ENCODE results near the gene SH2D3A.
A peak's percentile ranks its signal among the peaks of the same experiment; 100 is the strongest.

Gene SH2D3A

DNA sequence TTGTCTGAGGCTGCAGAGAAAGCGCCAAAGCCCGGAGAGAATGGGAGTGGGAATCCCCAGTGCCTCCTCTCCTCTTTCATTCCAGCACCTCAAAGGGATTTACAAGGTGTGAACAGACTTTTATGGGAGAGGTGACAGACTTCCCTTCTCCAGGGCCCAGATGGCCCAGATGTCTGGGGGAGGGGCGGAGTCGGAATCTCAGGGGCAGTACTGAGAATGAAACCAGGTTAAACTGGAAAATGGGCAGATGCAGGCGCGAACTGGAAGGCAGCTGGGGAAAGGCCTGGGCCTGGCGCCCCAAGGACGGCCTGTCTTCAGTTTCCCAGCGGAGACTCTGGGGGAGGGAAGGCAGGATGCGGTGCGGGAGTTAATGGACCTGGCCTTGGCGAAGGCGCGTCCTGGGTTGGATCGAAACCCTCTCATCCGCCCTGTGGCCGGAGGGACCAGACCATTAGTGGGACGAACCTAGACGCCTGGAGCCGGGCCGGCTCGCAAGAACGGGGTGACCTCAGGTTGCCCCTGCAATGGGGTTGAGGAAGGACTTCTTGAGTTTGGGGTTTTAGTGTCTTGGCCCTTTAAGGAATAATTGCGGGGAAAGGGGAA lies 28.3 kb downstream of the SH2D3A start:
- FAIRE-seq: no peak
- no peak for DNase-seq (ENCODE audit: insufficient read length, low spot score)

GRCh38 chr19:6737873-6738786 lies 29.1 kb downstream of the SH2D3A start:
- FAIRE-seq (peak; percentile 100), DNase-seq (ENCODE audit: insufficient read length, low spot score) (peak; percentile 69)

GRCh38 chr19:6737284-6737872 lies 29.9 kb downstream of the SH2D3A start, which contains the start of gene GPR108:
GPR108 (minus strand) TSS chr19:6737580; CDS start chr19:6737576, 4 bp downstream.
- DNase-seq (ENCODE audit: insufficient read length, low spot score) (peak; percentile 96), FAIRE-seq (no peak)

GRCh38 chr19:6736917-6737283 lies 30.3 kb downstream of the SH2D3A start:
- DNase-seq (ENCODE audit: insufficient read length, low spot score) (no peak), FAIRE-seq (no peak)

DNA sequence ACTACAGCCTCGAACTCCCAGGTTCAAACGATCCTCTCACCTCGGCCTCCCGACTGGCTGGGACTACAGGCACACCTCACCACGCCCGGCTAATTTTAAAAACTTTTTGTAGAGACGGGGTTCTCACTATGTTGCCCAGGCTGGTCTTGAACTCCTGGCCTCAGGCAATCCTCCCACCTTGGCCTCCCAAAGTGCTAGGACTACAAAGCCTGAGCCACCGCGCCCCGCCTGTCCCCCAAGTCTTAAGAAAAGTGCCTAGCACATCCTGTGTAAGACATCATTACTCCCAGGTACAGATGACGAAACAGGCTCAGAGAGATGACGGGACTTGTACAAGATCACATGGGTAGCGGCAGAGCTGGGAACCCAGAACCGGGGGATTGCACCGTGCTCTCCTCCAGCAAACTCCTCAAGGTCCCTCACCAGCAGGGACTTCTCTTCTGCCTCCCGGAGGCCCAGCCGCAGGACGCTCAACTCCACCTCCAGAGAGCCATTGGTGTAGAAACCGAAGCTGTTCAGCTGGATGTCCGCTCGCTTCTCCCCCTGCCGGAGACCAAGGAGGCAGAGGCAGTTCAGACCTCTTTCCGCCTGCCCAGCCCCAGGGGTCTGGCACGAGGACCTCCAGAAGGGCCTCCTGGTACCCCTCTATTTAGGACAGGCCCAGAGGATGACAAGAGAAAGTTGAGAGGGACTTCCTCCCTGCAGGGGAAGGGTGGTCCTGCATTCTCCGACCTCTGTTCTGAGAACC lies 30.9 kb downstream of the SH2D3A start:
- FAIRE-seq: peak; percentile 92
- peak; percentile 87 for DNase-seq (ENCODE audit: insufficient read length, low spot score)

GRCh38 chr19:6735181-6735911 lies 31.9 kb downstream of the SH2D3A start:
- FAIRE-seq (no peak), DNase-seq (ENCODE audit: insufficient read length, low spot score) (no peak)

GRCh38 chr19:6734096-6734696 lies 33.0 kb downstream of the SH2D3A start:
- no peak for DNase-seq (ENCODE audit: insufficient read length, low spot score)
- no peak for FAIRE-seq

DNA sequence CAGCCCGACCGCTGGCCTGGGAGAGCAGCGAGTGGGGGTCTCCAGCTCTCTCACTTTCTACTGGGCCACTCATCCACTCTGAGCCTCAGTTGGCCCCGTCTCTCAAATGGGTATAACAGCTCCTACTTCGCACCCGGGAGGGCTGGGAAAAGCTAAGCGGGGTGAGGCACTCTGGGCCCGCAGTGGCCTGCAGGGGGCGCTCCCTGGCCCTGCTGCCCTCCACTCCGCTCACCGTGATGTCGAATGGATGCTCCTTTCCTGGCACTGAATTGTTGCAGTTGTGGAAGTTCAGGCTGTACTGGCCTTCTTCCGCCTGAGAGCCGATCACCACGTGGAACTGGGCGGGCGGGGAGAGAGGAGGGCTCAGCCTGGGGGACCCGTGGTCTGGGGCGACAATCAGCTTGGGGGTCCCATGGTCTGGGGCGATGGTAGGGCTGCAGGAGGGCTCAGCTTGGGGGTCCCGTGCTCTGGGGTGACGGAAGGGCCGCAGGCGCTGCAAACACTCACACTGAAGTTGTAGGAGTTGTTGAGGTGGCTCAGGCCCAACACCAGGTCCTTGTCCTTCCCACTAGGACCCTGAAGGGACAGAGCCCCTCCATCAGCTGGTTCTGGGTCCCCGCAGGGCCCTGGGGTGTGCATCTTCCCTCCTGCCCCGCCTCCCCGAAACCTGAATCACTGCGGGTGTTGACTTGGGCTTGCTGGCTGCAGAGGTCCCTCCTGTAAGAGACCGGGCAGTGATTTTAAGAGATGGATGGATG lies 33.7 kb downstream of the SH2D3A start:
- DNase-seq (ENCODE audit: insufficient read length, low spot score) (no peak), FAIRE-seq (no peak)

DNA sequence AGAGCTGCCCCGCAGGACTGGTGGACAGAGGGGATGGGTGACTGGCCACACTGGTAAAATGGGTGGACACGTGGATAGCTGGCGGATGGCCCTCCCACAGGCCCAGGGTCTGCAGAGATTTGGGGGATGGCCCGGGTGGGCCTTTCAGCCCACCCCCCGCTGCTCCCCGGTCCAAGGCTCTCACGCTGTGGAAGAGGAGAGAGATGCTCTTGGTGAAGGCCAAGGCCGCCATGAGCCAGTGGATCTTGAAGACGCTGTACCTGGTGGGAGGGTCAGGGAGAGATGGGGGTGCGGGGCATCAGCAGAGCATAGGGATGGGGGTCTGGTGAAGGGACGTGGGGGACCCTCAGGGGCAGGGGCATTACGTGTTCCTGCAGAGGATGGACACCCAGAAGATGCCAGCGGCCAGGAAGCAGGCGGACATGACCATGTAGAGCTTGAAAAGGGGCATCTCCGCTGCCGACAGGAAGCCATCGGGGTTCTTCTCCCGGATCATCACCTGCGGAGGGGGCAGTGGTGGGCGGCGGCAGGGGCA lies 34.4 kb downstream of the SH2D3A start:
- DNase-seq (ENCODE audit: insufficient read length, low spot score): no peak
- no peak for FAIRE-seq

DNA sequence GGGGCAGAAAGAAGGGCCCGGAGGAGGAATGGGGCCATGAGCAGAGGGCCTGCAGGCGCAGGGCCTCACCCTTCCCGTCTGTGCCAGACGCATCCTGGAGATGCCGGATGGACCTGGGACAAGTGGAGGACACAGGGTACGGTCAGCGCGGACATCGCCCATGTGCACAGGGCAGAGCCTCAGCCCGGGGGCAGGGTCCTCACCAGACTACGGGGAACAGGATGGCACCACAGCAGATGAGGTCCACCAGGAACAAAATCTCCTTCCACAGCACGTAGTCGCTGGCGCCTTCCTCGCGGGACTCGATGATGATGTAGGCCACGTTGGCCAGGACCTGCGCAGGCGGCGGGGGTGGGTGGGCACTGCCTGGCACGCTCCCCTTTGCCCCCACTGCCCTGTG lies 35.4 kb downstream of the SH2D3A start:
- no peak for DNase-seq (ENCODE audit: insufficient read length, low spot score)
- no peak for FAIRE-seq

GRCh38 chr19:6730941-6731670 lies 36.1 kb downstream of the SH2D3A start:
- FAIRE-seq: no peak

DNA sequence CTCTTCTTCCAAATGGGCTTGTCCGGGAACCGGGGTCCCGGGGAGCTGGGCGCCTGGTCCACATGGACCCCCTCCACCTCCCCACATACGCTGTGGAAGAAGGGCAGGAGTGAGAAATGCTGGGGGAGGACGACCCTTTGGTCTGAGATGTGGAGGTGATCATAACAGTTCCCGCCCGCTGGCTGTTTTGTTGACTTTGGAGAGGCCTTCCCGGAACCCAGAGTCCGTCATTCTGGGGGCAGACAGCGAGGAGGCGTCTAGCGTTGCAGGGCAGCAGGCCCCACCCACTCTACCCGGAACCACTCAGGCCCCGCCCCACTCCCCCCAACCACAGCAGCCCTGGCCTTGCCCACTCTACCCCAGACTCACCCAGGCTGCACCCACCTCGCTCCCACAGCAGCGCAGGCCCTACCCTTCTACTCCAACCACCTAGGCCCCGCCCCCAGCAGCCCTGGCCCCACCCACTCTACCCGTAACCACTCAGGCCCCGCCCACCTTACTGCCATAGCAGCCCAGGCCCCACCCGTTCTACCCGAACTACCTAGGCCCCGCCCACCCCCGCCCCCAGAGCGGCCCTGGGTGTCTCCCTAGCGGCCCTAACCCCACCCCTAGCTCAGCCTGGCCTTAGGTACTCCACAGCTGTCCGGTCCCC lies 37.0 kb downstream of the SH2D3A start:
- no peak for FAIRE-seq

More at GRCh38 chr19:6730941-6731670, 36.1 kb downstream of the SH2D3A start:
- DNase-seq (ENCODE audit: insufficient read length, low spot score): no peak

GRCh38 chr19:6729573-6730152 lies 37.6 kb downstream of the SH2D3A start:
- no peak for DNase-seq (ENCODE audit: insufficient read length, low spot score)
- FAIRE-seq: no peak

More for the DNA sequence above, 37.0 kb downstream of the SH2D3A start:
- no peak for DNase-seq (ENCODE audit: insufficient read length, low spot score)

DNA sequence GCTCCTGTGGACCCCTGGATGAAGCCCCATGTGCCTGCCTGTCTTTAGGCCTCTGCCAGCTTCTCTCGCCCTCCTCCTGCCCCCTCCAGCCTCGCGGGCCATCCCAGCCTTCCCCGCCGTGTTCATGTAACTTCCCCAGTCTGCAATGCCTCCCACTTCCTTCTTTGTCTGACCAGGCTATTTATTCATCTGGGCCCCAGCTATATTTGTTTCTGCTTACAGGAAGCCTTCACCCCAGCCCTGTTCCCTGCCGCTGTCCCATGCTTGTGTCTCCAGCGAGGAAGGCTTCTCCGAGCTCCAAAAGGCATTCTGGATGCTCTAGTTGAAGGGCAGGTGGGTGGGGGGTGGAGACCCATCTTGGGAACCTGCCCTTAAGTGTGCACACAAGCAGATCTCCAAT lies 38.9 kb downstream of the SH2D3A start:
- DNase-seq (ENCODE audit: insufficient read length, low spot score): no peak
- no peak for FAIRE-seq

- DNase-seq (ENCODE audit: insufficient read length, low spot score) (no peak), FAIRE-seq (no peak)
Measured at GRCh38 chr19:6725513-6726231, 41.6 kb downstream of the SH2D3A start.

- FAIRE-seq (no peak), DNase-seq (ENCODE audit: insufficient read length, low spot score) (no peak)
Measured at GRCh38 chr19:6724631-6725492, 42.4 kb downstream of the SH2D3A start.
